GM18526 (cell line): ENCODE data around the gene ADGRF1.

ENCODE experiments used
- POLR2A ChIP-seq: IDR thresholded peaks from 3 replicates; pipeline ENCODE4 v1.6.1; 2011; ENCODE audit not compliant: insufficient read length; ENCODE audit errors: extremely low read depth

The ADGRF1 gene

DNA sequence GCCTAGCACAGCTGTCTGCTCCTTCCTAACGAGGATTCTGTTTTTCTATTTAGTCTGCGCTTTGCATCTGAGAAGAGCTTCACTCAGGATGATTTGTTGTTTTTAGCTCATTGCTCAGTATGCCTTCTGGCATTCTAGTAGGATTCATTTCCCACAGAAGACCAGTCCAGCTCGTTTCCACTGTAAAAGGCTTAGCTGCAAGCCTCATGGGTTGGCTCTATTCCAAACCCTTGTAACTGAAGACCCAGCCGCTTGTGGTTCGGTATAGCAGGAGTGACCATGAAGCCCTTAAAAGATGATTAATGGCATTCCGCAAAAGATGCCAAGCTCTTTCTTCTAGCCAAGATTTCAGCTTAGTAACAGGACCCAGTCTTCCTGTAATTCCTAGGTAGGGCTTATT, 7.2 kb downstream of the ADGRF1 start:
- no peak for TF ChIP-seq POLR2A

GRCh38 chr6:47034421-47034820, 7.7 kb downstream of the ADGRF1 start:
- no peak for TF ChIP-seq POLR2A

DNA sequence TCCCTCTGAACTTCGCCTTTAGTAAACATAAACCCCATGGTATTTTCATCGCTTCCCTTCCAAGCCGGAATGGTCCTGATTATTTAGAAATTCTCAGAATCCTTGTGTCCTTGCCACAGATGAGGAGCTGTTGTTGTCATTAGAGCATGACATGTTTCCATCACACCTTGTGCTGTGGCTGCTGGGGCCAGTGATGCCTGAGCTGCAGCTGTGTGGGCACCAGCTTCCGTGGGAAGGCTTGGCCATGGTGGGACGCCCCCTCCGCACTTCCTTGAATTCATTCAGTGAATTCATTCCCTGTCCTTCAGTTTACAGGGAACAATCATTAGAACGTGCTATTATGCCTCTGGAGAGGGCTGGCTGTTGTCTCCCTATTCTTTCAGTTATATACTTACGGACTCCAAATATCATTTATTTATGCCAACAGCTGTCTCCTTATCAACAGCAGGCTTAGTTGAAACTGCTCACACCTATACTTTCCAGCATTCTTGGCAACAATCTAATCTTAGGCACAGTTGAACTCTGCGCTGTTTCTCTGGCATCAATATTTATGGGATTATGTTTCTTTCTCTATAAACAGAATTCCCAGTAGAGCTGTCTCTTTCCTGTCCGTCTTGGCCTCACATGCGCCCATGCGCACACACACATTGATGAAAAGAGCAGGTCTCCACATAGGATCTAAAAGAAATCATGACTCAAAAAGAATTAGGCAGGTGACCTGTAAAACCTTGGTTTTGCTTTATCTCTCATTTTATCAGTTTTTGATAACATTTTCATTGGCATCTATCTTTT, 9.0 kb downstream of the ADGRF1 start:
- no peak for TF ChIP-seq POLR2A

- no peak for TF ChIP-seq POLR2A
Measured at GRCh38 chr6:47031656-47032055, 10.5 kb downstream of the ADGRF1 start.

GRCh38 chr6:47029865-47030561, 12.1 kb downstream of the ADGRF1 start:
- TF ChIP-seq POLR2A, result no peak

DNA sequence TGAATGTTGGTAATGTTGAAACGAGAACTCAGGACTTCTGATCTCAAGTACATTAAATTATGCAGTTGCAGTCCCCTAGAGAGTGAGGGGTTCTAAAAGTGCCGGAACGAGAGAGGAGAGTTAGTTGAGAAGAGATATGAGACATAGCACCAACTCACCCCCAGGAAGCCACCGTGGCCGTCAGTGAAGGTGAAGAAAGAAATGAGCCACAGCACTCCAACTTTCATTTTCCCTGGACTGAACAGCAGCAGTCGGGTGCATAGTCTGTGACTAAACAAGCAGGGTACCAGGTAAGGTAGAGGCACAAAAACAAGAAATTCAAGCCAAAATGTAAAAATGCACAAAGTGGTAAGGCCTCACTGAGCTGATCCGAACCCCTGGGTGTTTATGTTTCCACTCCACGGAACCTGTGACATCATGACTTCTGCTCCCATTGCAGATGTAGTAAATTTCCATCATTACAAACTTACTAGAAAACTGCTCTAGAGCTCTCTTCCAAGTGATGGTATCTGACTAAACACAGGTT, 13.2 kb downstream of the ADGRF1 start:
- TF ChIP-seq POLR2A, result no peak

DNA sequence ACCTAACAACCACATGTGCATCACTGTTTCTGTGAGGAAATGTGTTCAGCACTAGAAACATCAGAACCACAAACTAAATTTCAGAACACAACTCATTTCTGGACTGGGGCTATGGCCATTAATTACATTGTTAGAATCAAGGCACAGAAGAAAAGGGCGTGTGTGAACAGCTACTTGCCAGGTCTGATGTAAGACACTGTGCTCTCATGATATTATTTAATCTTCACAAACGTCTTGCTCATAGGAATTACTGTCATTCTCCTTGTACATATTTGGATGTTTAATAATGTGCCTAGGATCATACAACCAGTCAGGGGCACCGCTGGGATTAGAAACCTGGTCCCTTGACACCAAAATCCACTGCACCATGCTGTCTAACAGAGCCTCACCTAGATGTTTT, 14.8 kb downstream of the ADGRF1 start:
- no peak for TF ChIP-seq POLR2A

GRCh38 chr6:47026679-47027078, 15.5 kb downstream of the ADGRF1 start:
- TF ChIP-seq POLR2A, result no peak

DNA sequence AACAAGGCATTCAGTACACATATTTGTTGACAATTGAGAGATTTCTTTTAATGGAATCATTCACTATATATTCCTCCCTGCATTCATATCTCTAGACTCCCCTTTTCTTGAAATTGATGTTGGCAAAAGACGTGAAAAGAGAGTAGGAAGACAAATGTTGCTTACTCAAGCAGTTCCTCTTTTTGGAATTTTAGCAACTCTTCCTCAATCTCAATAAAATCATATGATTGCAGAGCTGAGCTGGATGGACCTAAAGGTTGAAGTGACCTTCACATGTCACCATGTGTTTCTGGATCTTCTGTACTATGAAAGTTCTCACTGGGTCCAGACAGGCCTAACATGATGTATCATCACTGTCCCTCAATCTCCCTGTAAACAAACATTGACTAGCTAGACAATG, 18.6 kb downstream of the ADGRF1 start:
- no peak for TF ChIP-seq POLR2A

DNA sequence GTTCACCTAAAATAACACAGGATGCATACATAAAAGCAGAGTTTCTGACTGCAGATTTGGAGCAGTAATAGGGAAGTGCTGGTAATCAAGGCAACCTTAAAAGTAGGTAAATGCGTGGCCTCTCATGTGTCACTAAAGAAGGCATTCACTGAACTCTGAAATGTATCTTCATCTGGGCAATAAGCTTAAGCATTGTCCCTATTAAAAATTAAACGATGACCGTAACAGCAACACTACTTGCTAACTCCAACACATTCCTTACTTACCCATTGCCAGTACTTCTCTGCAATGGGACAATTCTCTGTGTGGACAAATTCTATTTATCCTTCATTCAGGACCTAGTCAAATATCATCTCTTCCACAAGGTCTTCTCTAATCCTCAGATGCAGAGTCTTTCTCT, 19.9 kb downstream of the ADGRF1 start:
- no peak for TF ChIP-seq POLR2A

GRCh38 chr6:47019941-47020340, 22.2 kb downstream of the ADGRF1 start:
- no peak for TF ChIP-seq POLR2A

GRCh38 chr6:47016909-47017308, 25.2 kb downstream of the ADGRF1 start:
- TF ChIP-seq POLR2A, result no peak

GRCh38 chr6:47016261-47016660, 25.9 kb downstream of the ADGRF1 start:
- no peak for TF ChIP-seq POLR2A

DNA sequence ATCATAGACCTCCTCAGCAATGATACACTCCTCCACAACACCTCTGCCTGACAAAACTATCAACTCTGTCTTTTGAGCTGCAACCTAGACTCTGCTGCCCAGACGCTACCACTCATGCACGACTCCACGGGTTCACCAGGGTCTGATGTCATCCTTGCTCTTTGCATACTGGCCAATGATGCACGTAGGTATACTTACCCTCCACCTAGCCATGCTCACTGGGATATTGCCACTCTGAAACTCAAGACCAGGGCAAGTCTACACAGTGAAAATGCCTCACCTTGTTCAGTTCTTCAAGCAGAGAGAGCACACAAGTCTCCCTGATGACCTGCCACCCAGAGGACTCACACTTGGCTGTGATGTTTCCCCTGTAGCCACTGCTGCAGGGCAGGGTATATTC, 27.7 kb downstream of the ADGRF1 start:
- no peak for TF ChIP-seq POLR2A

DNA sequence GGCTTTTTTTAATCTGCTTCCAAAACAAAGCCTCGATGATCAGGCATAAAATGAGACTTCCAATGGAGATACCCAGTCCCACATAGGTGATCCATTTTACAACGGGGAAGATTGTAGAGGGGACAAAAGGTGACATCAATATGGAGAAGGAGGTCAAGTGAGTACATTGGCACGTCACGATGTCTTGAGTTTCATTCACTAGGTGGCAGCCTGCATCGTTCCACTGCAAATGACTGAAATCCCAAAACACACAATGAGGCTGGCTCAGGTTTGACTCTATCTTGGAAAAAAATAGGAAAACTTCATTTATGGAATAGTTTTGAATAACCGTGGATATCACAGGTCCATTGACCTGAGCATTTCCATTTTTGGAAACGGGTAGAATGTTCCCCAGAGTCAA, 32.5 kb downstream of the ADGRF1 start:
- no peak for TF ChIP-seq POLR2A

DNA sequence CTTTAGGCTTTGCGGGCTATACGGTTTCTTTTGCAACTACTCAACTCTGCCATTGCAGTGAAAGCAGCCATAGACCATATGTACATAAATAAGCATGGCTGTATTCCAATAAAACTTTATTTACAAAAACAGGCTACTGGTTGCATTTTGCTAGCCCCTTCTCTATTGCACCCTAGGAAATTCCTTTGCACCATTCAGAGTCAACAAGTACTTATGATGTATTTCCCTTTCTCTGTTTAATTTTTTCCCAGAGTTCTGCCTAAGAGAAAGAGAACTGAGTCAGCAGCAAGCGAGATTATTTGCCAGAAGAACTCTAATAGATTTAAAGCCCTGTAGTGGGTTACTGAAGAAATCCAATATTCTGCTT, 33.8 kb downstream of the ADGRF1 start:
- no peak for TF ChIP-seq POLR2A
